HG03442 (cell line): ENCODE measurements around the gene TMEM201.

Experiments used
- ATAC-seq: cut with Tn5 transposase; IDR thresholded peaks from one replicate; pipeline ENCODE4 v1.9.1; 2021; ENCODE audit warnings: mild to moderate bottlenecking, moderate library complexity; ENCODE audit not compliant: unreplicated experiment

Gene TMEM201

GRCh38 chr1:9652379-9653209 lies 63.9 kb downstream of the TMEM201 start:
- no peak for ATAC-seq

GRCh38 chr1:9653210-9653490 lies 64.4 kb downstream of the TMEM201 start:
- ATAC-seq = no peak

GRCh38 chr1:9653491-9654050 lies 64.9 kb downstream of the TMEM201 start:
- ATAC-seq = no peak

GRCh38 chr1:9654051-9654833 lies 65.5 kb downstream of the TMEM201 start:
- no peak for ATAC-seq

GRCh38 chr1:9654834-9655723 lies 66.4 kb downstream of the TMEM201 start:
- ATAC-seq = no peak

GRCh38 chr1:9655836-9656235 lies 67.1 kb downstream of the TMEM201 start:
- ATAC-seq = no peak

GRCh38 chr1:9657521-9658032 lies 68.9 kb downstream of the TMEM201 start:
- ATAC-seq = no peak

GRCh38 chr1:9658199-9658598 lies 69.5 kb downstream of the TMEM201 start:
- ATAC-seq = no peak

GRCh38 chr1:9659328-9659727 lies 70.6 kb downstream of the TMEM201 start:
- ATAC-seq = no peak

- no peak for ATAC-seq
These were observed 74.5 kb downstream of the TMEM201 start for GRCh38 chr1:9663257-9663656.
